ENCODE results near the gene LRMDA. TPM values are rescaled to one million over a fixed set of nuclear protein-coding genes. Genes with fewer than 3 reads are reported as not detected.

LRMDA gene
- total and polyA plus RNA-seq, 10 of the 15 experiments (the other 5 are each of a cell fraction or from before 2014, with no cell fraction given) = 0.07 to 0.54 (median 0.29) TPM; not detected in 4

DNA sequence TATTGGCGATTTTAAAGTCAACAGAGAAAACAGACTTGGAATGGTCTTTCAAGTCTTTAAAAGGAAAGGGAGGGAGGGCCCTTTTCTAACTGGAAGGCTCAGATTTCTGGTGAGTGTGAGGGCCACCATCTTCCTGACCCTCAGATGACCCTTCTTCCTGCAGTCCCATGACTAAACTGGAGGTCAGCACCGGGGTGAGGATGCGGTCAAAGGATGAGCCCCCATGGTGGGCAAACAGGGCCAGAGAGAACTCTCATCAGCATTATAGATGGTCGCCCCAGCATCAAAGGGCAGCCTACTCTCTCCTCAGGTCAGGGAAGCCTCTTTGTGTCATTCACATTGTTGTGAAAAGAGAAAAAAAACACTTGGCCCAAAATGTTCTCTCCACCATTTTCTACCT is 219.2 kb downstream of the LRMDA start:
- intact Hi-C loops (cut with micrococcal nuclease; ENCODE audit: unreplicated experiment) (no loop called here), in situ Hi-C loops (cut with MboI) (no loop called here)
- no peaks in the 10 kb centered on the region; the same call in 2 of the 3 replicates for H3K9me3 ChIP-seq (replicated peaks; ENCODE audit: control insufficient read depth, insufficient read depth, low read length)
- H4K20me1 ChIP-seq (ENCODE audit: control insufficient read depth, insufficient read depth) = no peaks in the 10 kb centered on the region
- no peak for ATAC-seq
- no peak overlapping the region for H3K4me3 ChIP-seq
- H3K9ac ChIP-seq (ENCODE audit: control insufficient read depth, insufficient read depth, low read length) = no peak overlapping the region
- BruUV-seq (replicated peaks) = no TSS peak
- H3K27me3 ChIP-seq (replicated peaks in 1 of 2; ENCODE audit: control insufficient read depth in 2 of 2, insufficient read depth in 2 of 2, low read length in 1 of 2) = no peaks in the 10 kb centered on the region; a peak in 1 of 4 replicates
- CTCF ChIA-PET = interaction anchor here (0.7 to 2.9 kb wide), 14 partner anchors 9 to 386 kb away, joined by 3 to 38 read pairs (median 3); partner anchors contain the start of gene ZNF503
- no peak overlapping the region for H2AFZ ChIP-seq (ENCODE audit: control insufficient read depth, low read depth, low read length)
- no peak overlapping the region for H3K27ac ChIP-seq (ENCODE audit: control insufficient read depth, insufficient read depth)
- no peak for FAIRE-seq
- WGBS (ENCODE audit: insufficient coverage, insufficient replicate concordance, low lambda C conversion rate, missing lambda C conversion rate) = 18% methylated on average over 4 of the region's 4 CpGs
- H3K79me2 ChIP-seq (ENCODE audit: control insufficient read depth, insufficient read depth, low read length) = no peaks in the 10 kb centered on the region
- SMC1A ChIA-PET (ENCODE audit: uncharacterized antibody, unreplicated experiment) = interaction anchor here (0.7 to 1.6 kb wide), 15 partner anchors 9 to 650 kb away, joined by 3 to 19 read pairs (median 3); partner anchors contain the start of gene ZNF503
- no peaks in the 10 kb centered on the region for H3K36me3 ChIP-seq (ENCODE audit: control insufficient read depth in 2 of 2, insufficient read depth in 2 of 2, low read length in 1 of 2)
- no peak for DNase-seq (ENCODE audit: low read depth, low spot score)
- no peak overlapping the region for H3K4me2 ChIP-seq (ENCODE audit: control insufficient read depth, insufficient read depth)
- POLR2A ChIA-PET = interaction anchor here (1.1 kb wide), 2 partner anchors 12 to 249 kb away, joined by 3 read pairs; partner anchors contain the start of gene ZNF503
- TF ChIP-seq, protein P1, sequence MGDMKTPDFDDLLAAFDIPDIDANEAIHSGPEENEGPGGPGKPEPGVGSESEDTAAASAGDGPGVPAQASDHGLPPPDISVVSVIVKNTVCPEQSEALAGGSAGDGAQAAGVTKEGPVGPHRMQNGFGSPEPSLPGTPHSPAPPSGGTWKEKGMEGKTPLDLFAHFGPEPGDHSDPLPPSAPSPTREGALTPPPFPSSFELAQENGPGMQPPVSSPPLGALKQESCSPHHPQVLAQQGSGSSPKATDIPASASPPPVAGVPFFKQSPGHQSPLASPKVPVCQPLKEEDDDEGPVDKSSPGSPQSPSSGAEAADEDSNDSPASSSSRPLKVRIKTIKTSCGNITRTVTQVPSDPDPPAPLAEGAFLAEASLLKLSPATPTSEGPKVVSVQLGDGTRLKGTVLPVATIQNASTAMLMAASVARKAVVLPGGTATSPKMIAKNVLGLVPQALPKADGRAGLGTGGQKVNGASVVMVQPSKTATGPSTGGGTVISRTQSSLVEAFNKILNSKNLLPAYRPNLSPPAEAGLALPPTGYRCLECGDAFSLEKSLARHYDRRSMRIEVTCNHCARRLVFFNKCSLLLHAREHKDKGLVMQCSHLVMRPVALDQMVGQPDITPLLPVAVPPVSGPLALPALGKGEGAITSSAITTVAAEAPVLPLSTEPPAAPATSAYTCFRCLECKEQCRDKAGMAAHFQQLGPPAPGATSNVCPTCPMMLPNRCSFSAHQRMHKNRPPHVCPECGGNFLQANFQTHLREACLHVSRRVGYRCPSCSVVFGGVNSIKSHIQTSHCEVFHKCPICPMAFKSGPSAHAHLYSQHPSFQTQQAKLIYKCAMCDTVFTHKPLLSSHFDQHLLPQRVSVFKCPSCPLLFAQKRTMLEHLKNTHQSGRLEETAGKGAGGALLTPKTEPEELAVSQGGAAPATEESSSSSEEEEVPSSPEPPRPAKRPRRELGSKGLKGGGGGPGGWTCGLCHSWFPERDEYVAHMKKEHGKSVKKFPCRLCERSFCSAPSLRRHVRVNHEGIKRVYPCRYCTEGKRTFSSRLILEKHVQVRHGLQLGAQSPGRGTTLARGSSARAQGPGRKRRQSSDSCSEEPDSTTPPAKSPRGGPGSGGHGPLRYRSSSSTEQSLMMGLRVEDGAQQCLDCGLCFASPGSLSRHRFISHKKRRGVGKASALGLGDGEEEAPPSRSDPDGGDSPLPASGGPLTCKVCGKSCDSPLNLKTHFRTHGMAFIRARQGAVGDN (IDR thresholded peaks at IDR 0.05) = no peak
- TF ChIP-seq, protein P2, sequence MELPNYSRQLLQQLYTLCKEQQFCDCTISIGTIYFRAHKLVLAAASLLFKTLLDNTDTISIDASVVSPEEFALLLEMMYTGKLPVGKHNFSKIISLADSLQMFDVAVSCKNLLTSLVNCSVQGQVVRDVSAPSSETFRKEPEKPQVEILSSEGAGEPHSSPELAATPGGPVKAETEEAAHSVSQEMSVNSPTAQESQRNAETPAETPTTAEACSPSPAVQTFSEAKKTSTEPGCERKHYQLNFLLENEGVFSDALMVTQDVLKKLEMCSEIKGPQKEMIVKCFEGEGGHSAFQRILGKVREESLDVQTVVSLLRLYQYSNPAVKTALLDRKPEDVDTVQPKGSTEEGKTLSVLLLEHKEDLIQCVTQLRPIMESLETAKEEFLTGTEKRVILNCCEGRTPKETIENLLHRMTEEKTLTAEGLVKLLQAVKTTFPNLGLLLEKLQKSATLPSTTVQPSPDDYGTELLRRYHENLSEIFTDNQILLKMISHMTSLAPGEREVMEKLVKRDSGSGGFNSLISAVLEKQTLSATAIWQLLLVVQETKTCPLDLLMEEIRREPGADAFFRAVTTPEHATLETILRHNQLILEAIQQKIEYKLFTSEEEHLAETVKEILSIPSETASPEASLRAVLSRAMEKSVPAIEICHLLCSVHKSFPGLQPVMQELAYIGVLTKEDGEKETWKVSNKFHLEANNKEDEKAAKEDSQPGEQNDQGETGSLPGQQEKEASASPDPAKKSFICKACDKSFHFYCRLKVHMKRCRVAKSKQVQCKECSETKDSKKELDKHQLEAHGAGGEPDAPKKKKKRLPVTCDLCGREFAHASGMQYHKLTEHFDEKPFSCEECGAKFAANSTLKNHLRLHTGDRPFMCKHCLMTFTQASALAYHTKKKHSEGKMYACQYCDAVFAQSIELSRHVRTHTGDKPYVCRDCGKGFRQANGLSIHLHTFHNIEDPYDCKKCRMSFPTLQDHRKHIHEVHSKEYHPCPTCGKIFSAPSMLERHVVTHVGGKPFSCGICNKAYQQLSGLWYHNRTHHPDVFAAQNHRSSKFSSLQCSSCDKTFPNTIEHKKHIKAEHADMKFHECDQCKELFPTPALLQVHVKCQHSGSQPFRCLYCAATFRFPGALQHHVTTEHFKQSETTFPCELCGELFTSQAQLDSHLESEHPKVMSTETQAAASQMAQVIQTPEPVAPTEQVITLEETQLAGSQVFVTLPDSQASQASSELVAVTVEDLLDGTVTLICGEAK (IDR thresholded peaks at IDR 0.05; ENCODE audit: borderline replicate concordance) = no peak
- TF ChIP-seq, protein P3, sequence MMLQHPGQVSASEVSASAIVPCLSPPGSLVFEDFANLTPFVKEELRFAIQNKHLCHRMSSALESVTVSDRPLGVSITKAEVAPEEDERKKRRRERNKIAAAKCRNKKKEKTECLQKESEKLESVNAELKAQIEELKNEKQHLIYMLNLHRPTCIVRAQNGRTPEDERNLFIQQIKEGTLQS (IDR thresholded peaks at IDR 0.05; ENCODE audit: borderline replicate concordance, extremely low read depth, low read depth, low read length) = no peak
- no peaks in the 10 kb centered on the region for H3K4me1 ChIP-seq (ENCODE audit: control insufficient read depth, insufficient read depth, low read length)
- RAD21 ChIA-PET (ENCODE audit: unreplicated experiment) = interaction anchor here (0.8 to 3.5 kb wide), 13 partner anchors 8 to 377 kb away, joined by 3 to 22 read pairs (median 4); partner anchors contain the start of gene ZNF503

Measured in GM12878 (cell line).